Tibial nerve (tissue), 3 donors: ENCODE results near the gene LRRC75A.
A peak's percentile ranks its signal among the peaks of the same experiment; 100 is the strongest.

ENCODE experiments used
- POLR2A ChIP-seq, 2 donors: fragments of 450-650 bp; IDR thresholded peaks; one replicate each; pipeline ENCODE4 v1.6.1; 2017; ENCODE audit warnings: antibody characterized with exemption in 2 of 2, mild to moderate bottlenecking in 2 of 2, moderate library complexity in 2 of 2
- TF ChIP-seq, protein P1 (sequence below), 5 experiments: fragments of 200-600 bp in 3 of 5; fragments of 450-650 bp in 2 of 5; sonication (generic) in 3 of 5; IDR thresholded peaks; one replicate each; pipeline ENCODE4 v1.5.1; 2016 to 2019; ENCODE audit warnings: antibody characterized with exemption in 5 of 5, mild to moderate bottlenecking in 3 of 5, moderate library complexity in 2 of 5

DNA sequence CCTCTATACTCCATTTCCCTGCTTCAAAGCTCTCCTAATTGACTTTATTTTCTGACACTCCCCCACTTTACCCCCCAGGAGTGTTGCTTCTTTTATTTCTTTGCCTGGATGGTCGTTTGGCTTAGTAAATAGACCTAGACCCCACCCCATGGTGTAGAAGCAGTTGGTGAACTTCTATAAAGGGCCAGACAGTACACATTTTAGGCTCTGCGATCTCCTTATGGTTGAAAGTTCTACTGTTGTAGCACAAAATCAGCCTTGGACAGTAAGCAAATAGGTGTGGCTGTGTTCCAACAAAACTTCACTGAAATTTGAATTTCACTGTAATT, 45.1 kb upstream of the LRRC75A start:
- TF ChIP-seq, protein P1, sequence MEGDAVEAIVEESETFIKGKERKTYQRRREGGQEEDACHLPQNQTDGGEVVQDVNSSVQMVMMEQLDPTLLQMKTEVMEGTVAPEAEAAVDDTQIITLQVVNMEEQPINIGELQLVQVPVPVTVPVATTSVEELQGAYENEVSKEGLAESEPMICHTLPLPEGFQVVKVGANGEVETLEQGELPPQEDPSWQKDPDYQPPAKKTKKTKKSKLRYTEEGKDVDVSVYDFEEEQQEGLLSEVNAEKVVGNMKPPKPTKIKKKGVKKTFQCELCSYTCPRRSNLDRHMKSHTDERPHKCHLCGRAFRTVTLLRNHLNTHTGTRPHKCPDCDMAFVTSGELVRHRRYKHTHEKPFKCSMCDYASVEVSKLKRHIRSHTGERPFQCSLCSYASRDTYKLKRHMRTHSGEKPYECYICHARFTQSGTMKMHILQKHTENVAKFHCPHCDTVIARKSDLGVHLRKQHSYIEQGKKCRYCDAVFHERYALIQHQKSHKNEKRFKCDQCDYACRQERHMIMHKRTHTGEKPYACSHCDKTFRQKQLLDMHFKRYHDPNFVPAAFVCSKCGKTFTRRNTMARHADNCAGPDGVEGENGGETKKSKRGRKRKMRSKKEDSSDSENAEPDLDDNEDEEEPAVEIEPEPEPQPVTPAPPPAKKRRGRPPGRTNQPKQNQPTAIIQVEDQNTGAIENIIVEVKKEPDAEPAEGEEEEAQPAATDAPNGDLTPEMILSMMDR (IDR thresholded peaks at IDR 0.05) = peak in 1 of 5 experiments; percentile 3
- TF ChIP-seq POLR2A (IDR thresholded peaks at IDR 0.05) = no peak
